ENCODE data around the gene TGM3.

The TGM3 gene

DNA sequence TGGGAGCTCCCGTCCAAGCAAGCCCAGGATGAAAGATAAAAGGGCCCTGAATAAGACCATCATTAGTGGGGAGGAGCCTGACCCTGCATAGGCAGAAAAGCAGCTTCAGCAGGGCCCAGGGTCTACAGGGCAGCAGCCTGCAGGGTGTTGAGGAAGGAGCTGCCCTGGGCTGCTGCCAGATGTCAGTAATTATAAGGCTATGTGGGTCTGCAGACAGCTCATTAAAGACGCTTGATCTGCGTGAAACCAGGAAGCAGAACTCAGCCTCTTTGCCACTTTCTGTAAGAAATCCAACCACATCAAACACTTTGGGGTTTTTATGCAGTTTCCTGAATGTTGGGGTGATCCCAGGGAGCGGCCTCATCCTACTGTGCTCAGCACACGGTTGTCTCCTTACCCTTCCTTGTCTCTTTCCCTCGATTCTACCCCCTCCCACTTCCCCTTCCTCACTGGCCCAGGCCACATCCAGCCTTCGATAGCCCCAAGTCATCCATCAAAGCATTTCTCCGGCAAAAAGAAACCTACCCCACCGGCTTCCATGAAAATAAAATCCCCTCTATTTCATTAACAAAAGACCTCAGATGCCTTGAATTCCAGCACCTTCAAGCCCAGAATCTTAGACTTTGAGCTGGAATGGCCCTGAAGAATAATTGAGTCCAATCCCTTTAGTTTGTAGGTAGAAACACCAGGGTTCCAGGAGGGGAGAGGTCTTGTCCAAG is 83.9 kb downstream of the TGM3 start:
- DNase-seq (ENCODE audit: low read depth) = no peak

DNA sequence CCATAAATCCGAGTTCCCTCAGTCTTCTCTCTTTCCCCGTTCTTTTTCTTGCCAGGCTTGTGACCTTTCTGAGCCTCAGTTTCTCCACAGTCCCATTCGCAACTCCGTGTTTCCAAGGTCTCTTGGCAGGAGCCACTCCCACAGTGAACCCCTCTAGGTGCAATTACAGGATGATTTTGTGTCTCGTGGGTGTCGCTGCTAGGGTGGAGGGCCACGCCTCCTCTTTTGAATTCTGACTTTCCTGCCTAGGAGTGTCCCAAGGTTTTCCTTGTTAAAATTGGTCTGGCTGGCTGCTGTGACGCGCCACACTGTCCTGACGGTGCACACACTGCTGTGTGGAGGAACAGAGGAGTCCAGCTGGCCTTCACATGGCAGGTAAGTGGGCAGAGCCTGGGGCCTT is 84.8 kb downstream of the TGM3 start, which contains the start of gene TGM6:
Gene TGM6, plus strand, starts transcription at position 301 of the 400 bp plus-strand sequence. Its CDS starts 68 bp downstream, at position 369.
- no peak for DNase-seq (ENCODE audit: low read depth)

DNA sequence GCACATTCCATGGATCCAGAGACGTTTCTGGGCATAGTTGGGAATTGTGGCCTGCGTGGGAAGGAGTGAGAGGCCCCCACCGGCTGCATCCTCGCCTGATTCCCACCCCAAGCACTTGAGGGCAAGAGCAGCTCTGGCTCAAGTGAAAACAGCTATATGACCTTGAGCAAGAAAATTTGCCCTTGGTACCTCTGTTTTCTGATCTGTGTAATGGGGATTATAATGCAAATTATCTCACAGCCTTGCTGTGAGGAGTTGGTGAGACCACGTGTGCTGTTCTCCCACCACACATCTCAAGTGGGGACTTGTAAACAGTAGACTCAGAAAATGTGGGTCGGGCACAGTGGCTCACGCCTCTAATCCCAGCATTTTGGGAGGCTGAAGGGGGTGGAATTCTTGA is 85.5 kb downstream of the TGM3 start:
- no peak for DNase-seq (ENCODE audit: low read depth)

DNA sequence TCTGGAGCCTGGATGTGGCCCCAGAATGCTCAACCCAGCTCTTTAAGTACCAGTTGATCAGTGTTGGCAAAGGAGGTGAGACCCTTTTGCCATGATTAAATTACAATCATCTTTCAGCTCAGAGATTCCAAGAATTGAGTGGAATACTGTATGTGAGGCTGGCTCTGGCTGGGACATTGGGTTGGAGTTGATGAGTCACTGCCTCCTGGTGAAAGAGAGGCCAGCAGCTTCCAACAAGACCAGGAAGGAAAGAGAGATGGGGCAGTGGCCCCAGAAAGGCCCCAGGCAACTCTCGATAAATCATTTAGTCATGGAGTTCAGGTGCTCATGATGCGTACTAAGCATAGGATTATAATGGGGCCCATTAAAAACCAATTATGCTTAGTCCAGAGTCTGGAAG is 87.0 kb downstream of the TGM3 start:
- no peak for DNase-seq (ENCODE audit: low read depth)

DNA sequence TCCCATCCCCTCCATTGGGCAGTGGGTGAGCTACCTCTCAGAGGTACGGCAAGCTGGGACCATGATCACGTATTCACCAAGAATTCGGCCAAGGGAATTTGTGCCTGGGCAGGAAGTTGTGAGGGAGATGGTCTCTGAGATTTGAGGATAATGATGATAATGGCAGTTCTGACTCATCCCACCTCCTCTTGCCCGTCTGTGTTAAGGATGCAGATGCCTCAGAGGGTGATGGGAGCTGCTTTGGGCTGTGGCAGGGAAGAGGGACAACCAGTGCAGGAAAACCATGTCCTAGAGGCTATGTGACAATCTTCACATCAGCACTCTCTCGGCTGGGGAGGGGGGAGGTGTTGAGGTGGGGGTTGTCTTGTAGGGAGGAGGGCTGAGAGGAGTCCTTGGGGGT is 89.2 kb downstream of the TGM3 start:
- no peak for DNase-seq (ENCODE audit: low read depth)

DNA sequence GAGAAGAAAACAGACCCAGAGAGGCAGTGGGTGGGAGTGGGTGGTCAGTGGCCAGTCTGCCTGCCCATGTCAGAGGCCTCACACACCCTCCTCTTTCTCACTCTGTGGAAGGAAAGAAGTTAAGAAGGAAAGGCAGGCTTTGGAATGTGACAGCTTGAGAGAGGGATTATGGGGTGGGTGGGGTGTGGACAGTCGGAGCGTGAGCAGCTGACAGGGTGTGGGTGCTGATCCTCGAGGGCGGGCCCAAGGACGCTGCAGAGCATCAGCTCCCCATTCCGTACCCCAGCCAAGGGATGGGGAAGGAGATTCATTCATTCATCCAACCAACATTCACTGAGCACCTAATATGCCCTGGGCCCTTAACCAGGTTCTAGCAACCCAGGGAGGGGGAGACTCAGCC is 89.7 kb downstream of the TGM3 start:
- no peak for DNase-seq (ENCODE audit: low read depth)

DNA sequence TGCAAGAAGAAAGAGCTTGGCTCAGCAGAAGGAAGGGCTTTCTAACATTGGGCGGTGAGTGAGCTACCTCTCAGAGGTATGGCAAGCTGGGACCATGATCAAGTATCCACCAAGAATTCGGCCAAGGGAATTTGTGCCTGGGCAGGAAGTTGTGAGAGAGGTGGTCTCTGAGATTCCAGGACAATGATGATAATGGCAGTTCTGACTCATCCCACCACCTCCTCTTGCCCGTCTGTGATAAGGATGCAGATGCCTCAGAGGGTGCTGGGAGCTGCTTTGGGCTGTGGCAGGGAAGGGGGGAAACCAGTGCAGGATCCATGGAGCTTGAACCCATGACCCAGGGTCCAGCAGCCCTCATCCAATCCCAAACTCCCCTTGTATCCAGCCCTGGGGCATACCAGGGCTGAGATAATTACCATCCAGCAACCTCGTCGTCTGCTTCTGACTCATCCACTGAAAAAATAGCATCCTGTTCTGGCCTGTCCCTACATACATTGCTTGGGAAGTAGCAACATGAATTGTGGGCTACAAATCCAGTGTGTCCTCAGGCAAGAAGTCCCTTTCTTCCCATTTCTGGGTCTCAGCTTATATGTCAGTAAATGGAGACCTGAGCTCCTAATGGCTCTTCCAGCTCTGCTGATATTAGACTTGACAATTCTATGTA is 90.8 kb downstream of the TGM3 start:
- DNase-seq (ENCODE audit: low read depth) = no peak

DNA sequence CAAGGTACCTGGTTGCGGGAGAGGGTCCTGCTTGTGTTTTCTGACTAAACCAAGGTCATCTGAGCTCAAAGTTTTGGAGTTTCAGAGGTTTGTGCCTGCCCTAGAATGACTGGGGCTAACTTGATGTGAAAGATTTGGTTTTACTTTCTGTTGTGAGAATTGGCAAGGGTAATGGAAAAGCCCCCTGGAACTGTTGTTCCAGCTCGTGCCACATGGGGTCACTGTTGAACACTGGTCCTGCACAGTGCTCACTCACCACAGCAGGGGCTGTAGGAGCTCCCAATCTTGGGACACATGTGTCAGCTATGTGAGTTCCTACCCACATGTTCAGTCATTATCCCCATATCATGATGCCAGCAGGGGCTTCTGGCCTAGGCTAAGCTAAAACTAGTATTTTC is 91.4 kb downstream of the TGM3 start:
- peak; percentile 28 for DNase-seq (ENCODE audit: low read depth)

DNA sequence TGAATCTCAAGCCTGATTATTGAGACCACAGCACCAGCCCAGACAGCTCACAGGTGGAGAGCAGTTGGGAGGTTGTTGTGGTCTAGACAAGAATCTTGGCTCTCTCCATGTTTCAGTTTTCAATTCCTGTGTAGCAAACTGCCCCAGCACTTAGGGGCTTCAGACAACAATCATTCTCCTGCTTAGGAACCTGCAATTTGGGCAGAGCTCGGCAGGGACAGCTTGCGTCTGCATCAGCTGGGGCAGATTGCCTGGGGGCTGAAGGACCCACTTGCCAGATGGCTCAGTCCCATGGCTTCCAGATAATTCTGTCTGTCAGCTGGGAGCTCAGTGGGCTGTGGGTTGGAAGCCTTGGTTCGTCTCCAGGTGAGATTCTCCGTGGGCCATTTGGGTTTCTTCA is 91.8 kb downstream of the TGM3 start:
- no peak for DNase-seq (ENCODE audit: low read depth)
